ENCODE results near the gene MAST2. TPM values are rescaled to one million over a fixed set of nuclear protein-coding genes. Genes with fewer than 3 reads are reported as not detected.
A peak's percentile ranks its signal among the peaks of the same experiment; 100 is the strongest.
"Not testable (repeated sequence)": the region's sequence is repeated elsewhere in the genome, so short reads cannot be mapped to it uniquely, and the experiment has no call there.

The MAST2 gene
- total and polyA plus RNA-seq, 2 of the 4 experiments (the other 2 are of a cell fraction), result 14.2 to 41.0 TPM

DNA sequence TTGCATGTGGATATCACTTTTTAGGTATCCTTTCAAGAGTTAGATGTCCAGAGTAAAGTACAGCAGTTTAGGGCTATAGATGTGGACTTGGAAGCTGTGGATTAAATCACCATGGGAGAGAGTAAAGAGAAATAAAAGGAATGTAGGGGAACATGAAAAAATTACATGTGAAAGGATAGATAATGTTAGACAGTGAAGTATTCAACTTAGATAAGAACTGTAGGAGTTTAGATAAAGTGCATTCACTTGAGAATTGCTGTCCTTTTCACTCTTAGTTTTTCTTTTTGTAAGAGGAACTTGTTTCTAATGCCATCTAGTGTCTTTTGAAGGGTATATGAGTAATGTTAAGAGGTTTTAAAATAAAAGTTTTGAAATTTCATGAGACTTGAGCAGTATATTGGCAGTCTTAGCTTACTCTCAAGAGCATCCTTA lies 40.1 kb downstream of the MAST2 start:
- Histone ChIP-seq H3K56ac (ENCODE audit: extremely low read depth, insufficient read depth, low read length) (no peak overlapping the region), H2BK20ac (ENCODE audit: low read depth, low read length) (no peak overlapping the region), H3K79me1 (ENCODE audit: low read depth in 1 of 2, low read length in 2 of 2) (peaks cover 8 to 34% of the 10 kb centered on the region in 2 experiments), H4K91ac (ENCODE audit: insufficient read depth, low read depth, low read length) (no peak overlapping the region), H3K9me3 (ENCODE audit: control insufficient read depth, insufficient read depth, low read length) (no peaks in the 10 kb centered on the region), H4K5ac (ENCODE audit: low read depth, low read length) (no peak overlapping the region), H4K8ac (ENCODE audit: low read depth in 2 of 2, low read length in 2 of 2) (no peak overlapping the region), H3K27ac (ENCODE audit: insufficient read depth, low read length) (no peak overlapping the region), H3K9me1 (ENCODE audit: insufficient read depth, low read length) (no peaks in the 10 kb centered on the region), H2BK5ac (ENCODE audit: low read depth, low read length, poor library complexity, severe bottlenecking) (no peak overlapping the region), H3K14ac (replicated peaks; ENCODE audit: low read depth, low read length) (no peak overlapping the region), H3K4me3 (ENCODE audit: insufficient read depth, low read depth, low read length) (no peak overlapping the region), H3K4me2 (ENCODE audit: low read depth, low read length) (no peak overlapping the region; the same call in 1 of the 2 replicates), H2BK15ac (ENCODE audit: low read depth, low read length) (no peak overlapping the region), H2AK9ac (replicated peaks; ENCODE audit: low read depth, low read length, poor library complexity) (no peak overlapping the region), H2AK5ac (ENCODE audit: low read depth, low read length) (no peak overlapping the region), H3K9ac (ENCODE audit: low read depth, low read length) (no peak overlapping the region), H2AFZ (replicated peaks; ENCODE audit: low read length, poor library complexity) (no peak overlapping the region), H3K23ac (ENCODE audit: low read depth, low read length) (no peak overlapping the region), H3K4me1 (ENCODE audit: control insufficient read depth, insufficient read depth, low read length) (peaks cover 5% of the 10 kb centered on the region), H2BK120ac (ENCODE audit: low read depth, low read length) (no peak overlapping the region), H3K27me3 (ENCODE audit: control insufficient read depth, insufficient read depth, low read length) (no peaks in the 10 kb centered on the region), H3K18ac (ENCODE audit: low read depth, low read length) (no peak overlapping the region), H3K36me3 (ENCODE audit: control insufficient read depth, insufficient read depth, low read length) (no peaks in the 10 kb centered on the region), H3K4ac (ENCODE audit: low read depth, low read length) (no peak overlapping the region), H4K20me1 (ENCODE audit: insufficient read depth, low read length) (no peaks in the 10 kb centered on the region; the same call in none of the 2 replicates)
- ChIA-PET CTCF (interaction anchor here (0.8 kb wide), 1 partner anchor 17 kb away, joined by 3 read pairs; no protein-coding TSS in a partner anchor), POLR2A (ENCODE audit: unreplicated experiment) (no interaction called here)
- BruUV-seq (replicated peaks), result no TSS peak
- dilution Hi-C loops (cut with HindIII; ENCODE audit: low sequenced_read_pairs, unreplicated experiment) (no loop called here), intact Hi-C loops (cut with micrococcal nuclease) (loop anchor here (10.0 kb wide), 1 partner anchor 159 kb away; the partner anchor contains the start of genes GPBP1L1 and TMEM69), in situ Hi-C loops (cut with MboI; ENCODE audit: low sequenced_read_pairs) (no loop called here)
- peak; percentile 34; the same call in 1 of the 2 replicates for TF ChIP-seq SMC3 (IDR thresholded peaks at IDR 0.05; ENCODE audit: low read depth, low read length)
- TF ChIP-seq RAD21 (IDR thresholded peaks at IDR 0.05; ENCODE audit: low read length), result peak; percentile 44
- TF ChIP-seq RCOR1 (IDR thresholded peaks at IDR 0.05; ENCODE audit: insufficient replicate concordance, low read length), result no peak
- TF ChIP-seq, protein P1, sequence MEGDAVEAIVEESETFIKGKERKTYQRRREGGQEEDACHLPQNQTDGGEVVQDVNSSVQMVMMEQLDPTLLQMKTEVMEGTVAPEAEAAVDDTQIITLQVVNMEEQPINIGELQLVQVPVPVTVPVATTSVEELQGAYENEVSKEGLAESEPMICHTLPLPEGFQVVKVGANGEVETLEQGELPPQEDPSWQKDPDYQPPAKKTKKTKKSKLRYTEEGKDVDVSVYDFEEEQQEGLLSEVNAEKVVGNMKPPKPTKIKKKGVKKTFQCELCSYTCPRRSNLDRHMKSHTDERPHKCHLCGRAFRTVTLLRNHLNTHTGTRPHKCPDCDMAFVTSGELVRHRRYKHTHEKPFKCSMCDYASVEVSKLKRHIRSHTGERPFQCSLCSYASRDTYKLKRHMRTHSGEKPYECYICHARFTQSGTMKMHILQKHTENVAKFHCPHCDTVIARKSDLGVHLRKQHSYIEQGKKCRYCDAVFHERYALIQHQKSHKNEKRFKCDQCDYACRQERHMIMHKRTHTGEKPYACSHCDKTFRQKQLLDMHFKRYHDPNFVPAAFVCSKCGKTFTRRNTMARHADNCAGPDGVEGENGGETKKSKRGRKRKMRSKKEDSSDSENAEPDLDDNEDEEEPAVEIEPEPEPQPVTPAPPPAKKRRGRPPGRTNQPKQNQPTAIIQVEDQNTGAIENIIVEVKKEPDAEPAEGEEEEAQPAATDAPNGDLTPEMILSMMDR (conservative IDR thresholded peaks at IDR 0.05; ENCODE audit: low read depth, low read length), result peak; percentile 46
- TF ChIP-seq ELK1 (IDR thresholded peaks at IDR 0.05; ENCODE audit: borderline replicate concordance, low read depth, low read length), result no peak
- peak; percentile 77 for ATAC-seq (ENCODE audit: low read depth)
- peak; percentile 69 for DNase-seq

- H3K27ac ChIP-seq (ENCODE audit: insufficient read depth, low read length); H3K36me3 ChIP-seq (ENCODE audit: control insufficient read depth, insufficient read depth, low read length); H3K9ac ChIP-seq (ENCODE audit: low read depth, low read length); POLR2A ChIA-PET (ENCODE audit: unreplicated experiment); H3K23ac ChIP-seq (ENCODE audit: low read depth, low read length); H4K91ac ChIP-seq (ENCODE audit: insufficient read depth, low read depth, low read length); H3K9me3 ChIP-seq (ENCODE audit: control insufficient read depth, insufficient read depth, low read length); BruUV-seq (replicated peaks); H3K4me1 ChIP-seq (ENCODE audit: control insufficient read depth, insufficient read depth, low read length); H2BK120ac ChIP-seq (ENCODE audit: low read depth, low read length); H3K4me2 ChIP-seq (ENCODE audit: low read depth, low read length); H3K56ac ChIP-seq (ENCODE audit: extremely low read depth, insufficient read depth, low read length); H3K27me3 ChIP-seq (ENCODE audit: control insufficient read depth, insufficient read depth, low read length); DNase-seq; H2AK5ac ChIP-seq (ENCODE audit: low read depth, low read length); H2AK9ac ChIP-seq (replicated peaks; ENCODE audit: low read depth, low read length, poor library complexity); H3K9me1 ChIP-seq (ENCODE audit: insufficient read depth, low read length); H3K4me3 ChIP-seq (ENCODE audit: insufficient read depth, low read depth, low read length); H2BK15ac ChIP-seq (ENCODE audit: low read depth, low read length); H2BK20ac ChIP-seq (ENCODE audit: low read depth, low read length); H4K20me1 ChIP-seq (ENCODE audit: insufficient read depth, low read length); H4K5ac ChIP-seq (ENCODE audit: low read depth, low read length); H3K18ac ChIP-seq (ENCODE audit: low read depth, low read length); H3K14ac ChIP-seq (replicated peaks; ENCODE audit: low read depth, low read length); H2AFZ ChIP-seq (replicated peaks; ENCODE audit: low read length, poor library complexity); dilution Hi-C loops (cut with HindIII; ENCODE audit: low sequenced_read_pairs, unreplicated experiment); ATAC-seq (ENCODE audit: low read depth); H4K8ac ChIP-seq (ENCODE audit: low read depth in 2 of 2, low read length in 2 of 2); in situ Hi-C loops (cut with MboI; ENCODE audit: low sequenced_read_pairs); H3K4ac ChIP-seq (ENCODE audit: low read depth, low read length); H2BK5ac ChIP-seq (ENCODE audit: low read depth, low read length, poor library complexity, severe bottlenecking): not testable (repeated sequence)
- CTCF ChIA-PET, result interaction anchor here (0.8 kb wide), 1 partner anchor 18 kb away, joined by 3 read pairs; no protein-coding TSS in a partner anchor
- no CpG with 5 or more reads among the region's 4 CpGs for WGBS, 2 experiments (ENCODE audit: extremely low coverage in 2 of 2, insufficient read length in 1 of 2)
- H3K79me1 ChIP-seq (ENCODE audit: low read depth in 1 of 2, low read length in 2 of 2), result peaks cover 11 to 37% of the 10 kb centered on the region in 2 experiments
- intact Hi-C loops (cut with micrococcal nuclease), result loop anchor here (10.0 kb wide), 1 partner anchor 159 kb away; the partner anchor contains the start of genes GPBP1L1 and TMEM69
These were observed 40.6 kb downstream of the MAST2 start for GRCh38 chr1:45844000-45844399.

All from IMR-90 (cell line).